HEK293 (cell line): ENCODE results near the gene CASK.

Experiments used
- CTCF ChIA-PET: fragments of 350-600 bp; formaldehyde crosslinking; extraction: SDS; loops from one replicate; lab custom pipeline; 2021; ENCODE audit warnings: antibody characterized with exemption; lab: Yijun Ruan, JAX
- POLR2A ChIA-PET: fragments of 300-600 bp; formaldehyde crosslinking; extraction: SDS; loops from one replicate; lab custom pipeline; 2020; ENCODE audit warnings: antibody characterized with exemption, inconsistent platforms; lab: Yijun Ruan, JAX
- H3K27ac ChIP-seq: fragments of 200-500 bp; sonication (Bioruptor generic); 2 replicates; pipeline ENCODE4 v1.5.1; 2014; ENCODE audit warnings: low read depth, low read length, control low read depth, inconsistent platforms; ENCODE audit errors: extremely low read depth
- H3K36me3 ChIP-seq, 2 experiments: fragments of 200-500 bp in 1 of 2; sonication (Bioruptor generic) in 1 of 2; 1 replicate in 1 of 2; 2 replicates in 1 of 2; pipeline ENCODE4 v1.5.1; 2014 to 2017; ENCODE audit warnings: inconsistent platforms in 2 of 2, low read length in 2 of 2; ENCODE audit not compliant: control insufficient read depth in 2 of 2, insufficient read depth in 1 of 2
- H3K4me1 ChIP-seq: fragments of 200-500 bp; sonication (Bioruptor generic); 2 replicates; pipeline ENCODE4 v1.5.1; 2014; ENCODE audit warnings: mild to moderate bottlenecking, low read length, inconsistent platforms; ENCODE audit not compliant: control insufficient read depth, insufficient read depth
- H3K4me3 ChIP-seq: 2 replicates; pipeline ENCODE4 v1.5.1; 2011; ENCODE audit warnings: low read depth, mild to moderate bottlenecking, control low read depth, low read length, moderate library complexity
- H3K9me3 ChIP-seq: fragments of 200-500 bp; sonication (Bioruptor generic); 2 replicates; pipeline ENCODE4 v1.5.1; 2014; ENCODE audit warnings: low read depth, low read length, inconsistent platforms; ENCODE audit not compliant: control insufficient read depth, insufficient read depth
- GFI1B ChIP-seq: fragments of 450-650 bp; formaldehyde crosslinking; IDR thresholded peaks from 2 replicates; pipeline ENCODE4 v1.5.1; 2016; ENCODE audit warnings: missing biosample characterization, missing genetic modification characterization
- GLI4 ChIP-seq: fragments of 450-650 bp; formaldehyde crosslinking; IDR thresholded peaks from 2 replicates; pipeline ENCODE4 v1.5.1; 2016; ENCODE audit warnings: missing biosample characterization, missing genetic modification characterization
- ZNF138 ChIP-seq: fragments of 450-650 bp; formaldehyde crosslinking; IDR thresholded peaks from 2 replicates; pipeline ENCODE4 v1.5.1; 2016; ENCODE audit warnings: missing biosample characterization, missing genetic modification characterization, borderline replicate concordance
- ZNF174 ChIP-seq: fragments of 450-650 bp; formaldehyde crosslinking; IDR thresholded peaks from 2 replicates; pipeline ENCODE4 v1.5.0; 2017; ENCODE audit warnings: missing biosample characterization, mild to moderate bottlenecking, missing genetic modification characterization
- ZNF211 ChIP-seq: fragments of 450-650 bp; formaldehyde crosslinking; IDR thresholded peaks from 2 replicates; pipeline ENCODE4 v1.5.1; 2016; ENCODE audit warnings: low read depth, missing biosample characterization, missing genetic modification characterization
- ZNF223 ChIP-seq: fragments of 450-650 bp; formaldehyde crosslinking; IDR thresholded peaks from 2 replicates; pipeline ENCODE4 v1.5.1; 2016; ENCODE audit warnings: missing biosample characterization, missing genetic modification characterization
- ZNF274 ChIP-seq, 2 experiments: fragments of 200-500 bp in 1 of 2; fragments of 450-650 bp in 1 of 2; sonication (Bioruptor generic) in 1 of 2; formaldehyde crosslinking in 1 of 2; IDR thresholded peaks; 2 replicates each; pipeline versions ENCODE4 v1.5.1 to v1.6.1; 2014 to 2016; ENCODE audit warnings: borderline replicate concordance in 1 of 2, inconsistent platforms in 1 of 2, low read length in 1 of 2, missing biosample characterization in 1 of 2, missing genetic modification characterization in 1 of 2
- ZNF302 ChIP-seq: fragments of 450-650 bp; formaldehyde crosslinking; IDR thresholded peaks from 2 replicates; pipeline ENCODE4 v1.5.1; 2016; ENCODE audit warnings: missing biosample characterization, missing genetic modification characterization, low read depth
- ZNF311 ChIP-seq: fragments of 450-650 bp; formaldehyde crosslinking; IDR thresholded peaks from 2 replicates; pipeline ENCODE4 v1.5.1; 2017; ENCODE audit warnings: missing biosample characterization, missing genetic modification characterization, borderline replicate concordance
- ZNF324 ChIP-seq: fragments of 450-650 bp; formaldehyde crosslinking; IDR thresholded peaks from 2 replicates; pipeline ENCODE4 v1.5.1; 2016; ENCODE audit warnings: missing biosample characterization, missing genetic modification characterization
- ZNF350 ChIP-seq: fragments of 450-650 bp; formaldehyde crosslinking; IDR thresholded peaks from 2 replicates; pipeline ENCODE4 v1.5.0; 2017; ENCODE audit warnings: missing biosample characterization, mild to moderate bottlenecking, missing genetic modification characterization
- ZNF354C ChIP-seq: fragments of 450-650 bp; formaldehyde crosslinking; IDR thresholded peaks from 2 replicates; pipeline ENCODE4 v1.5.1; 2016; ENCODE audit warnings: missing biosample characterization, missing genetic modification characterization, low read depth, borderline replicate concordance
- ZNF510 ChIP-seq: fragments of 450-650 bp; formaldehyde crosslinking; IDR thresholded peaks from 2 replicates; pipeline ENCODE4 v1.5.1; 2018; ENCODE audit warnings: mild to moderate bottlenecking, missing genetic modification characterization, missing biosample characterization; ENCODE audit not compliant: insufficient replicate concordance

The CASK gene

GRCh38 chrX:41705042-41705441 is 218.3 kb downstream of the CASK start:
- TF ChIP-seq ZNF350 (tag by site-specific recombination) (no peak), ZNF510 (tag by site-specific recombination) (peak; percentile 59)
- ChIA-PET CTCF (interaction anchor here (0.8 kb wide), 1 partner anchor 147 kb away, joined by 3 read pairs; no protein-coding TSS in a partner anchor), POLR2A (no interaction called here)
- Histone ChIP-seq H3K4me3 (no peak overlapping the region), H3K4me1 (no peaks in the 10 kb centered on the region), H3K36me3 (no peaks in the 10 kb centered on the region), H3K9me3 (no peaks in the 10 kb centered on the region), H3K27ac (no peak overlapping the region)

GRCh38 chrX:41703574-41704029 is 219.8 kb downstream of the CASK start:
- no peaks in the 10 kb centered on the region for H3K9me3 ChIP-seq
- no peak overlapping the region for H3K27ac ChIP-seq
- H3K36me3 ChIP-seq = no peaks in the 10 kb centered on the region
- no peak overlapping the region for H3K4me3 ChIP-seq
- POLR2A ChIA-PET = no interaction called here
- TF ChIP-seq ZNF274 (IDR thresholded peaks at IDR 0.05; ENCODE audit: low read length) (no peak), ZNF274 (tag by site-specific recombination; IDR thresholded peaks at IDR 0.05; ENCODE audit: borderline replicate concordance) (no peak), ZNF223 (no peak)
- H3K4me1 ChIP-seq = no peaks in the 10 kb centered on the region
- CTCF ChIA-PET = interaction anchor here (1.3 kb wide), 1 partner anchor 15 kb away, joined by 3 read pairs; the partner anchor contains the start of gene GPR34

- TF ChIP-seq GLI4 (tag by site-specific recombination) = no peak
- TF ChIP-seq GFI1B (tag by site-specific recombination) = no peak
- ChIA-PET POLR2A (interaction anchor here (0.7 kb wide), 2 partner anchors 23 to 569 kb away, joined by 3 to 4 read pairs; no protein-coding TSS in a partner anchor), CTCF (no interaction called here)
- Histone ChIP-seq H3K4me1 (no peaks in the 10 kb centered on the region), H3K9me3 (no peaks in the 10 kb centered on the region), H3K4me3 (no peak overlapping the region), H3K36me3 (no peaks in the 10 kb centered on the region), H3K27ac (no peak overlapping the region)
Measured at GRCh38 chrX:41695426-41695825, 227.9 kb downstream of the CASK start.

GRCh38 chrX:41693024-41693423 is 230.3 kb downstream of the CASK start:
- Histone ChIP-seq H3K27ac (no peak overlapping the region), H3K36me3 (no peaks in the 10 kb centered on the region), H3K9me3 (no peaks in the 10 kb centered on the region), H3K4me3 (no peak overlapping the region), H3K4me1 (no peaks in the 10 kb centered on the region)
- ChIA-PET POLR2A (no interaction called here), CTCF (interaction anchor here (0.7 kb wide), 1 partner anchor 31 kb away, joined by 3 read pairs; no protein-coding TSS in a partner anchor)
- TF ChIP-seq ZNF211 (tag by site-specific recombination) = no peak
- TF ChIP-seq ZNF324 = no peak
- no peak for TF ChIP-seq ZNF354C (tag by site-specific recombination)

GRCh38 chrX:41692162-41692749 is 231.1 kb downstream of the CASK start:
- CTCF ChIA-PET = interaction anchor here (0.6 to 0.7 kb wide), 2 partner anchors 31 to 74 kb away, joined by 3 to 4 read pairs; no protein-coding TSS in a partner anchor
- POLR2A ChIA-PET = no interaction called here
- Histone ChIP-seq H3K36me3 (no peaks in the 10 kb centered on the region), H3K27ac (no peak overlapping the region), H3K4me1 (no peaks in the 10 kb centered on the region), H3K9me3 (no peaks in the 10 kb centered on the region), H3K4me3 (no peak overlapping the region)
- TF ChIP-seq ZNF138 = no peak
- no peak for TF ChIP-seq ZNF311 (tag by site-specific recombination)
- 0 out of 2 replicates have a peak, but pooled peaks have one; percentile 53 for TF ChIP-seq GFI1B (tag by site-specific recombination)
- no peak for TF ChIP-seq ZNF174 (tag by site-specific recombination)
- no peak for TF ChIP-seq ZNF302
